Erythroblast (primary cell): ENCODE results near the gene PRODH2.

Source experiments
- GATA1 ChIP-seq: IDR thresholded peaks from 2 replicates; pipeline ENCODE4 v1.6.1; 2011; ENCODE audit warnings: low read depth, mild to moderate bottlenecking, control low read depth, low read length, moderate library complexity
- POLR2A ChIP-seq: IDR thresholded peaks from 2 replicates; pipeline ENCODE4 v1.6.1; 2011; ENCODE audit warnings: mild to moderate bottlenecking, low read length

GRCh38 chr19:35775046-35775297 is 37.7 kb downstream of the PRODH2 start:
- TF ChIP-seq POLR2A (no peak), GATA1 (no peak)
